ENCODE measurements around the gene OSGIN1.

DNA sequence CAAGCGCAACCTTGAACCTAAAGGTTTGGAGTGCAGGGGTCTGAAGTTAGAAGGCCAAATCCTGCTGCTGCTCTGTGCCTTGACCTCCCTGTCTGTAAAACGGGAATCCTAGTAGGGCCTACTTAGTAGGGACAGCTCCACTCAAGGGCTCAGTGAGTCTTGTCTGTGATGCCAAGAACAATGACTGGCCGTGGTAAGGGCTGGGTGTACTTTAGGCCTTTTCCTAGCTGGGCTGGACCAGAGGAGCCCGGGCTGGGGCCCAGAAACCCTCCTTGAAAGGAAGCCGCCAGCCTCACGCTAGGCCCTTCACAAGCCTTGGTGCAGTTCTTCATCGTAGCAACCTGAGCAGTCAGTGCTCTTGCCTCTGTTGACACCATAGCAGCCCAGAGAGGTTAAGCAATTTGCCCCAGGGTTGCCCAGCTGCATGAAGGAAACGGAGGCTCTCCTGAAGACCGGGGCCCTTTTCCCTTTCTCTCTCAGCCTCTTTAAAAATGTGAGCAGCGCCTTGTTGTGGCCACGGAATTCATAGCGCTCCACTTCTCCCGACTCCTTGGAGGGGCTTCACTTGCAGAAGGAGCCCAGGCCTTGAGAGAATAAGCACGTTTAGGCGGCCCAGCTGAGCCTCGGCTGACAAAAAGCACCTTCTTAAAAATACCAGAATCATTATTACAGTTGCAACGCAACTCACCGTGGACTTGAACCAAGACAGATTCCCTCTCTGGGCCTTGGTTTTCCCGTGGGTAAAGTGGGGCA is 19.4 kb downstream of the OSGIN1 start:
- TF ChIP-seq, protein P1, sequence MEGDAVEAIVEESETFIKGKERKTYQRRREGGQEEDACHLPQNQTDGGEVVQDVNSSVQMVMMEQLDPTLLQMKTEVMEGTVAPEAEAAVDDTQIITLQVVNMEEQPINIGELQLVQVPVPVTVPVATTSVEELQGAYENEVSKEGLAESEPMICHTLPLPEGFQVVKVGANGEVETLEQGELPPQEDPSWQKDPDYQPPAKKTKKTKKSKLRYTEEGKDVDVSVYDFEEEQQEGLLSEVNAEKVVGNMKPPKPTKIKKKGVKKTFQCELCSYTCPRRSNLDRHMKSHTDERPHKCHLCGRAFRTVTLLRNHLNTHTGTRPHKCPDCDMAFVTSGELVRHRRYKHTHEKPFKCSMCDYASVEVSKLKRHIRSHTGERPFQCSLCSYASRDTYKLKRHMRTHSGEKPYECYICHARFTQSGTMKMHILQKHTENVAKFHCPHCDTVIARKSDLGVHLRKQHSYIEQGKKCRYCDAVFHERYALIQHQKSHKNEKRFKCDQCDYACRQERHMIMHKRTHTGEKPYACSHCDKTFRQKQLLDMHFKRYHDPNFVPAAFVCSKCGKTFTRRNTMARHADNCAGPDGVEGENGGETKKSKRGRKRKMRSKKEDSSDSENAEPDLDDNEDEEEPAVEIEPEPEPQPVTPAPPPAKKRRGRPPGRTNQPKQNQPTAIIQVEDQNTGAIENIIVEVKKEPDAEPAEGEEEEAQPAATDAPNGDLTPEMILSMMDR (IDR thresholded peaks at IDR 0.05) = no peak
- no peak for TF ChIP-seq POLR2A (IDR thresholded peaks at IDR 0.05)
